CD8-positive, alpha-beta memory T cell (primary cell): Measurements from ENCODE around the gene CNPY4. TPM values are rescaled to one million over a fixed set of nuclear protein-coding genes. Genes with fewer than 3 reads are reported as not detected.
A peak's percentile ranks its signal among the peaks of the same experiment; 100 is the strongest.

Experiments
- CTCF ChIA-PET: fragments of 350-600 bp; sonication (Branson Sonifier 250); formaldehyde crosslinking; loops from one replicate; lab custom pipeline; 2021; ENCODE audit warnings: antibody characterized with exemption; lab: Charles Lee
- POLR2A ChIA-PET: fragments of 350-600 bp; sonication (Branson Sonifier 250); formaldehyde crosslinking; loops from one replicate; lab custom pipeline; 2021; ENCODE audit warnings: antibody characterized with exemption; lab: Charles Lee
- DNase-seq, 5 donors: peaks; one replicate each; pipeline versions ENCODE4 v3.0.0 to v3.0.0-alpha.2; 2020 to 2022; ENCODE audit warnings: mixed read lengths in 1 of 5
- H3K27ac ChIP-seq: one replicate; pipeline ENCODE4 v1.7.0; 2013; ENCODE audit warnings: low read depth, mild to moderate bottlenecking, low read length, moderate library complexity
- H3K27me3 ChIP-seq: 2 replicates; pipeline ENCODE4 v1.7.0; 2013; ENCODE audit warnings: low read length, mild to moderate bottlenecking; ENCODE audit not compliant: insufficient read depth, poor library complexity, severe bottlenecking
- H3K36me3 ChIP-seq: 2 replicates; pipeline ENCODE4 v1.7.0; 2013; ENCODE audit warnings: mild to moderate bottlenecking, low read length, moderate library complexity; ENCODE audit not compliant: insufficient read depth
- H3K4me1 ChIP-seq: 2 replicates; pipeline ENCODE4 v1.7.0; 2013; ENCODE audit warnings: mild to moderate bottlenecking, low read length, moderate library complexity; ENCODE audit not compliant: insufficient read depth
- H3K4me3 ChIP-seq: 2 replicates; pipeline ENCODE4 v1.7.0; 2013; ENCODE audit warnings: mild to moderate bottlenecking, low read length
- H3K9me3 ChIP-seq: 2 replicates; pipeline ENCODE4 v1.7.0; 2013; ENCODE audit warnings: mild to moderate bottlenecking, low read length
- H3K27ac Mint-ChIP-seq, 8 donors: one replicate each; pipeline ENCODE4 v1.8.0; 2020 to 2021; ENCODE audit warnings: mixed read lengths in 8 of 8, mild to moderate bottlenecking in 6 of 8, inconsistent platforms in 3 of 8, moderate library complexity in 3 of 8
- H3K27me3 Mint-ChIP-seq, 2 donors: one replicate each; pipeline ENCODE4 v1.8.0; 2020 to 2021; ENCODE audit warnings: mixed read lengths in 2 of 2, mild to moderate bottlenecking in 1 of 2, moderate library complexity in 1 of 2
- H3K36me3 Mint-ChIP-seq, 3 donors: one replicate each; pipeline ENCODE4 v1.8.0; 2020 to 2021; ENCODE audit warnings: mixed read lengths in 3 of 3, inconsistent platforms in 1 of 3, mild to moderate bottlenecking in 1 of 3
- H3K4me1 Mint-ChIP-seq, 3 donors: one replicate each; pipeline ENCODE4 v1.8.0; 2020 to 2021; ENCODE audit warnings: mixed read lengths in 3 of 3, inconsistent platforms in 1 of 3, mild to moderate bottlenecking in 1 of 3
- H3K4me3 Mint-ChIP-seq, 7 donors: one replicate each; pipeline ENCODE4 v1.8.0; 2020 to 2021; ENCODE audit warnings: mixed read lengths in 7 of 7, mild to moderate bottlenecking in 6 of 7, moderate library complexity in 4 of 7, inconsistent platforms in 2 of 7
- H3K9me3 Mint-ChIP-seq, 5 donors: one replicate each; pipeline ENCODE4 v1.8.0; 2020 to 2022; ENCODE audit warnings: mixed read lengths in 5 of 5, mild to moderate bottlenecking in 3 of 5, moderate library complexity in 2 of 5, inconsistent platforms in 1 of 5
- polyA plus RNA-seq: library from polyadenylated mRNA; unstranded; fragments of 300-500 nt; fragmentation: Illumina TruSeq; gene quantifications from one replicate; pipeline ENCODE4 v1.2.3, GENCODE V29; 2021
- total RNA-seq, 2 experiments: library from RNA; stranded (reverse); gene quantifications; one replicate each; pipeline ENCODE4 v1.2.3, GENCODE V29; 2021

Gene CNPY4
- total RNA-seq (10 to 100 TPM; 18.9 to 19.0 TPM), polyA plus RNA-seq (24.1 TPM)

- Mint-ChIP-seq H3K4me1 (peaks cover 24 to 36% (median 33%) of the 10 kb centered on the region in 3 donors), H3K9me3 (no peaks in the 10 kb centered on the region), H3K36me3 (peaks cover 0 to 41% (median 4%) of the 10 kb centered on the region in 3 donors), H3K27me3 (no peaks in the 10 kb centered on the region), H3K27ac (peak within 1 kb of the TSS; percentile 96 to 100 (median 99)), H3K4me3 (peak within 1 kb of the TSS; percentile 95 to 99 (median 97))
- Histone ChIP-seq H3K27ac (peak within 1 kb of the TSS; percentile 94), H3K9me3 (no peaks in the 10 kb centered on the region), H3K4me1 (peaks cover 17% of the 10 kb centered on the region), H3K4me3 (peak within 1 kb of the TSS; percentile 99), H3K27me3 (no peaks in the 10 kb centered on the region), H3K36me3 (no peaks in the 10 kb centered on the region)
- POLR2A ChIA-PET: interaction anchor here (0.6 to 1.6 kb wide), 7 partner anchors 9 to 979 kb away, joined by 3 to 18 read pairs (median 5); partner anchors contain the start of genes AP4M1, MCM7 and ZCWPW1
- CTCF ChIA-PET: interaction anchor here (0.9 to 2.1 kb wide), 5 partner anchors 8 to 733 kb away, joined by 3 to 17 read pairs (median 5); partner anchors contain the start of genes AP4M1, MCM7 and SLC12A9
- DNase-seq: peak; percentile 93 to 97 (median 94)
Measured at GRCh38 chr7:100119072-100119969, at the start of gene CNPY4, which contains the start of gene TAF6. Gene CNPY4 (plus strand): TSS chr7:100119634. CDS start chr7:100119745, 111 bp downstream. Gene TAF6 (minus strand): TSS chr7:100119358. CDS start chr7:100114209, 5,149 bp downstream.

GRCh38 chr7:100069991-100070390, 49.4 kb upstream of the CNPY4 start:
- DNase-seq: no peak
- no peak overlapping the region for H3K27ac ChIP-seq
- POLR2A ChIA-PET: no interaction called here
- CTCF ChIA-PET: interaction anchor here (0.6 to 0.7 kb wide), 2 partner anchors 16 to 60 kb away, joined by 3 read pairs; no protein-coding TSS in a partner anchor
- no peaks in the 10 kb centered on the region for H3K27me3 Mint-ChIP-seq
- no peaks in the 10 kb centered on the region for H3K27me3 ChIP-seq
- peaks cover 48% of the 10 kb centered on the region for H3K36me3 ChIP-seq
- peak overlapping the region in 1 of 8 donors; percentile 52 for H3K27ac Mint-ChIP-seq
- peaks cover 36 to 69% (median 48%) of the 10 kb centered on the region in 3 donors for H3K36me3 Mint-ChIP-seq
- peaks cover 11 to 30% (median 27%) of the 10 kb centered on the region in 5 donors for H3K9me3 Mint-ChIP-seq
- peaks cover 26% of the 10 kb centered on the region for H3K9me3 ChIP-seq
- H3K4me3 ChIP-seq: no peak overlapping the region
- H3K4me1 ChIP-seq: no peaks in the 10 kb centered on the region
- no peaks in the 10 kb centered on the region for H3K4me1 Mint-ChIP-seq
- H3K4me3 Mint-ChIP-seq: no peak overlapping the region

- H3K4me1 ChIP-seq: no peaks in the 10 kb centered on the region
- H3K27me3 ChIP-seq: no peaks in the 10 kb centered on the region
- Mint-ChIP-seq H3K4me3 (no peak overlapping the region), H3K27me3 (no peaks in the 10 kb centered on the region), H3K9me3 (peaks cover 11 to 30% (median 27%) of the 10 kb centered on the region in 5 donors), H3K4me1 (peaks cover 2 to 4% (median 3%) of the 10 kb centered on the region in 3 donors), H3K36me3 (peaks cover 46 to 73% (median 59%) of the 10 kb centered on the region in 3 donors), H3K27ac (peak overlapping the region in 1 of 8 donors; percentile 47)
- ChIA-PET POLR2A (no interaction called here), CTCF (interaction anchor here (0.7 kb wide), 1 partner anchor 11 kb away, joined by 3 read pairs; no protein-coding TSS in a partner anchor)
- peaks cover 60% of the 10 kb centered on the region for H3K36me3 ChIP-seq
- no peak overlapping the region for H3K27ac ChIP-seq
- no peak overlapping the region for H3K4me3 ChIP-seq
- H3K9me3 ChIP-seq: peaks cover 26% of the 10 kb centered on the region
- DNase-seq: no peak
Measured at GRCh38 chr7:100071018-100071723, 48.3 kb upstream of the CNPY4 start.

GRCh38 chr7:100072462-100072861, 47.0 kb upstream of the CNPY4 start:
- Histone ChIP-seq H3K36me3 (peaks cover 71% of the 10 kb centered on the region), H3K4me1 (no peaks in the 10 kb centered on the region), H3K9me3 (peaks cover 26% of the 10 kb centered on the region), H3K27me3 (no peaks in the 10 kb centered on the region), H3K27ac (no peak overlapping the region), H3K4me3 (no peak overlapping the region)
- DNase-seq: no peak
- Mint-ChIP-seq H3K36me3 (peaks cover 48 to 80% (median 62%) of the 10 kb centered on the region in 3 donors), H3K4me3 (no peak overlapping the region), H3K4me1 (peaks cover 3 to 9% (median 6%) of the 10 kb centered on the region in 3 donors), H3K27ac (peak overlapping the region in 1 of 8 donors; percentile 95), H3K27me3 (no peaks in the 10 kb centered on the region), H3K9me3 (peaks cover 11 to 30% (median 27%) of the 10 kb centered on the region in 5 donors)
- CTCF ChIA-PET: interaction anchor here (1.0 kb wide), 1 partner anchor 27 kb away, joined by 4 read pairs; no protein-coding TSS in a partner anchor
- POLR2A ChIA-PET: interaction anchor here (0.5 to 0.6 kb wide), 2 partner anchors 24 to 1046 kb away, joined by 3 read pairs; no protein-coding TSS in a partner anchor

GRCh38 chr7:100074841-100075240, 44.6 kb upstream of the CNPY4 start:
- Histone ChIP-seq H3K27me3 (no peaks in the 10 kb centered on the region), H3K4me1 (peaks cover under 1% of the 10 kb centered on the region), H3K9me3 (peaks cover 26% of the 10 kb centered on the region), H3K4me3 (no peak overlapping the region), H3K27ac (no peak overlapping the region), H3K36me3 (peaks cover 84% of the 10 kb centered on the region)
- Mint-ChIP-seq H3K27ac (peak overlapping the region in 2 of 8 donors; percentile 38 to 52), H3K9me3 (peaks cover 11 to 28% (median 27%) of the 10 kb centered on the region in 5 donors), H3K36me3 (peaks cover 51 to 84% (median 59%) of the 10 kb centered on the region in 3 donors), H3K4me3 (no peak overlapping the region), H3K27me3 (no peaks in the 10 kb centered on the region), H3K4me1 (peaks cover 14 to 19% (median 15%) of the 10 kb centered on the region in 3 donors)
- ChIA-PET CTCF (interaction anchor here (1.6 kb wide), 1 partner anchor 22 kb away, joined by 3 read pairs; no protein-coding TSS in a partner anchor), POLR2A (no interaction called here)
- no peak for DNase-seq

GRCh38 chr7:100075418-100075817, 44.0 kb upstream of the CNPY4 start:
- H3K27ac ChIP-seq: no peak overlapping the region
- H3K27me3 ChIP-seq: no peaks in the 10 kb centered on the region
- Mint-ChIP-seq H3K4me3 (no peak overlapping the region), H3K27ac (peak overlapping the region in 3 of 8 donors; percentile 10 to 52 (median 38)), H3K4me1 (peaks cover 18 to 25% (median 21%) of the 10 kb centered on the region in 3 donors), H3K36me3 (peaks cover 46 to 82% (median 54%) of the 10 kb centered on the region in 3 donors), H3K27me3 (peaks cover 0 to 2% of the 10 kb centered on the region in 2 donors), H3K9me3 (peaks cover 11 to 27% (median 25%) of the 10 kb centered on the region in 5 donors)
- no peak for DNase-seq
- peaks cover 80% of the 10 kb centered on the region for H3K36me3 ChIP-seq
- peaks cover 6% of the 10 kb centered on the region for H3K4me1 ChIP-seq
- H3K9me3 ChIP-seq: peaks cover 23% of the 10 kb centered on the region
- ChIA-PET CTCF (interaction anchor here (1.6 kb wide), 1 partner anchor 23 kb away, joined by 3 read pairs; no protein-coding TSS in a partner anchor), POLR2A (interaction anchor here (0.7 kb wide), 1 partner anchor 630 kb away, joined by 3 read pairs; no protein-coding TSS in a partner anchor)
- no peak overlapping the region for H3K4me3 ChIP-seq

- Mint-ChIP-seq H3K36me3 (peaks cover 29 to 72% (median 36%) of the 10 kb centered on the region in 3 donors), H3K4me1 (peaks cover 28 to 40% (median 37%) of the 10 kb centered on the region in 3 donors), H3K27me3 (peaks cover 0 to 2% of the 10 kb centered on the region in 2 donors), H3K9me3 (peaks cover 3 to 9% (median 7%) of the 10 kb centered on the region in 5 donors), H3K27ac (peak overlapping the region in 3 of 8 donors; percentile 6 to 81 (median 73)), H3K4me3 (peak overlapping the region in 2 of 7 donors; percentile 20 to 61)
- Histone ChIP-seq H3K36me3 (peaks cover 63% of the 10 kb centered on the region), H3K4me3 (no peak overlapping the region), H3K9me3 (peaks cover 5% of the 10 kb centered on the region), H3K4me1 (peaks cover 15% of the 10 kb centered on the region), H3K27ac (no peak overlapping the region), H3K27me3 (no peaks in the 10 kb centered on the region)
- CTCF ChIA-PET: no interaction called here
- POLR2A ChIA-PET: interaction anchor here (0.9 kb wide), 1 partner anchor 48 kb away, joined by 3 read pairs; no protein-coding TSS in a partner anchor
- DNase-seq: no peak
Measured at GRCh38 chr7:100077205-100077604, 42.2 kb upstream of the CNPY4 start.
